Heart left ventricle (tissue), 16 donors: ENCODE results near the gene SAP30BP. TPM values are rescaled to one million over a fixed set of nuclear protein-coding genes. Genes with fewer than 3 reads are reported as not detected.

ENCODE experiments used
- ATAC-seq, 4 donors: fragments of 200-7000 bp; cut with Tn5 transposase; one replicate each; pipeline ENCODE4 v1.9.1; 2020 to 2022; ENCODE audit warnings: moderate library complexity in 4 of 4, mild to moderate bottlenecking in 3 of 4, moderate number of reproducible peaks in 1 of 4
- DNase-seq, 5 donors: peaks; one replicate each; pipeline ENCODE4 v3.0.0-alpha.2; 2020
- H3K27ac ChIP-seq, 12 donors: fragments of 200-600 bp; sonication (generic) in 4 of 12; one replicate each; pipeline versions ENCODE4 v1.5.0 to v1.8.0; 2016 to 2022; ENCODE audit warnings: mild to moderate bottlenecking in 2 of 12
- H3K27me3 ChIP-seq, 9 donors: fragments of 200-600 bp; sonication (generic) in 2 of 9; one replicate each; pipeline versions ENCODE4 v1.5.1 to v1.8.0; 2016 to 2022; ENCODE audit warnings: mild to moderate bottlenecking in 3 of 9
- H3K36me3 ChIP-seq, 9 donors: fragments of 200-600 bp; sonication (generic) in 2 of 9; one replicate each; pipeline versions ENCODE4 v1.5.0 to v1.8.0; 2018 to 2022; ENCODE audit warnings: mild to moderate bottlenecking in 2 of 9
- H3K4me1 ChIP-seq, 12 donors: fragments of 200-600 bp; sonication (generic) in 4 of 12; one replicate each; pipeline versions ENCODE4 v1.5.0 to v1.8.0; 2016 to 2022; ENCODE audit warnings: mild to moderate bottlenecking in 3 of 12
- H3K4me3 ChIP-seq, 12 donors: fragments of 200-600 bp; sonication (generic) in 4 of 12; one replicate each; pipeline versions ENCODE4 v1.5.0 to v1.8.0; 2017 to 2022; ENCODE audit warnings: mild to moderate bottlenecking in 9 of 12, moderate library complexity in 4 of 12
- H3K9me3 ChIP-seq, 12 donors: fragments of 200-600 bp; sonication (generic) in 4 of 12; one replicate each; pipeline versions ENCODE4 v1.5.0 to v1.8.0; 2016 to 2022; ENCODE audit warnings: mild to moderate bottlenecking in 1 of 12
- CTCF ChIP-seq, 12 donors: fragments of 200-600 bp; sonication (generic) in 4 of 12; IDR thresholded peaks; one replicate each; pipeline versions ENCODE4 v1.5.0 to v1.8.0; 2018 to 2022; ENCODE audit warnings: antibody characterized with exemption in 12 of 12, mild to moderate bottlenecking in 5 of 12
- POLR2A ChIP-seq, 2 donors: fragments of 450-650 bp; IDR thresholded peaks; one replicate each; pipeline ENCODE4 v1.6.1; 2017; ENCODE audit warnings: antibody characterized with exemption in 2 of 2, mild to moderate bottlenecking in 2 of 2, moderate library complexity in 2 of 2
- WGBS, 4 donors: extraction: QIAGEN DNeasy Blood & Tissue Kit in 2 of 4; methylation state at CpG; one replicate each; pipeline versions ENCODE4 v1.1.5 to v1.1.7; 2013 to 2018; 5-methylcytosine and 5-hydroxymethylcytosine counted together
- intact Hi-C, 10 donors: fragments of 100-400 bp; cut with DNase I; formaldehyde crosslinking; loops; one replicate each; pipeline versions ENCODE4 v1.11.1 to v1.14.2; 2022
- polyA plus RNA-seq, 2 donors: library from polyadenylated mRNA; stranded (reverse); fragments of 200-250 nt; gene quantifications; one replicate each; pipeline ENCODE4 v1.2.3, GENCODE V29; 2013
- total RNA-seq, 9 donors: library from RNA; depleted of rRNA in 2 of 9; stranded (reverse); fragments of >200 nt in 2 of 9; fragmentation: NEBNext Ultra II Directional in 3 of 9; extraction: Animal tissue kit (Norgen Biotek cat#: 25700) in 3 of 9; gene quantifications; one replicate each; pipeline versions ENCODE4 v1.1.0 to v1.2.4, GENCODE V29; 2016 to 2023
- donor health status: ischemic (EF 13 %, LVEDD 7.1; RV severe dilation, severe dysfunction).
- donor health status: healthy with polysubstance abuse.
- donor health status: DM: no; HTN: yes; CAD: no.
- donor health status: DM: no; HTN: no; CAD: no.
- donor health status: ischemic (EF 25% LVEDD 6.9; RV normal size, moderate dysfunction).
- donor health status: ischemic (EF 25% LVEDD 5.7; RV mildly dilated, moderate dysfunction).
- donor health status: healthy.
- donor health status: DM: yes; HTN: yes; CAD: no.
- donor health status: ischemic (EF 35%, LVEDD 5.7; RV mildly dilated, moderate dysfunction).
- donor health status: nonischemic (EF 11% LVEDD 7.7; RV severe dilation, severe dysfunction).
- donor health status: DM: yes; HTN: yes; CAD: no.
- donor health status: PGD.
- donor health status: ischemic (EF 29% LVEDD 5.4; RV normal size, mild dysfunction).
- donor health status: nonischemic (EF 23%, LVEDD 6.1; RV moderate dilation, normal function).

SAP30BP gene
- total and polyA plus RNA-seq, 11 donors, result 40.9 to 121 (median 54.6) TPM

- peaks cover 0 to 3% (median 0%) of the 10 kb centered on the region in 9 donors for H3K36me3 ChIP-seq
- intact Hi-C loops, result no loop called here
Measured at GRCh38 chr17:75727391-75727790, 60.3 kb downstream of the SAP30BP start.

GRCh38 chr17:75729351-75729750 lies 62.2 kb downstream of the SAP30BP start:
- ATAC-seq, result no peak
- TF ChIP-seq POLR2A (IDR thresholded peaks at IDR 0.05), result no peak
- TF ChIP-seq CTCF (IDR thresholded peaks at IDR 0.05), result no peak
- no peak for DNase-seq
- Histone ChIP-seq H3K27me3 (no peaks in the 10 kb centered on the region), H3K4me3 (no peak overlapping the region), H3K9me3 (no peaks in the 10 kb centered on the region), H3K27ac (no peak overlapping the region), H3K4me1 (no peaks in the 10 kb centered on the region), H3K36me3 (peaks cover 0 to 3% (median 0%) of the 10 kb centered on the region in 9 donors)
- intact Hi-C loops, result no loop called here
- 88 to 95% (median 90%) methylated on average over 6 to 7 of the region's 7 CpGs for WGBS, 4 donors

More at GRCh38 chr17:75727391-75727790, 60.3 kb downstream of the SAP30BP start:
- ATAC-seq (no peak), DNase-seq (no peak)
- Histone ChIP-seq H3K27me3 (peaks cover 0 to 1% (median 0%) of the 10 kb centered on the region in 9 donors), H3K9me3 (no peaks in the 10 kb centered on the region), H3K4me1 (peaks cover 0 to 10% (median 5%) of the 10 kb centered on the region in 12 donors), H3K27ac (no peak overlapping the region), H3K4me3 (no peak overlapping the region)
- WGBS, 4 donors, result 89 to 94% (median 93%) methylated on average over 18 of the region's 18 CpGs
- TF ChIP-seq POLR2A (IDR thresholded peaks at IDR 0.05) (no peak), CTCF (IDR thresholded peaks at IDR 0.05) (no peak)

GRCh38 chr17:75730065-75730464 lies 62.9 kb downstream of the SAP30BP start:
- Histone ChIP-seq H3K4me1 (no peaks in the 10 kb centered on the region), H3K4me3 (no peak overlapping the region), H3K27me3 (no peaks in the 10 kb centered on the region), H3K36me3 (peaks cover 0 to 3% (median 0%) of the 10 kb centered on the region in 9 donors), H3K9me3 (no peaks in the 10 kb centered on the region), H3K27ac (no peak overlapping the region)
- no peak for DNase-seq
- ATAC-seq, result no peak
- intact Hi-C loops, result no loop called here
- TF ChIP-seq POLR2A (IDR thresholded peaks at IDR 0.05) (no peak), CTCF (IDR thresholded peaks at IDR 0.05) (no peak)
- 91 to 93% (median 91%) methylated on average over 23 to 24 of the region's 24 CpGs for WGBS, 4 donors

GRCh38 chr17:75731086-75731715 lies 64.1 kb downstream of the SAP30BP start:
- H3K27ac ChIP-seq, result no peak overlapping the region
- no peaks in the 10 kb centered on the region for H3K27me3 ChIP-seq
- intact Hi-C loops, result no loop called here
- TF ChIP-seq CTCF (IDR thresholded peaks at IDR 0.05), result no peak
- no peak for TF ChIP-seq POLR2A (IDR thresholded peaks at IDR 0.05)
- 90 to 94% (median 92%) methylated on average over 24 to 26 of the region's 26 CpGs for WGBS, 4 donors
- ATAC-seq (peak in 1 of 4 donors; percentile 8), DNase-seq (no peak)
- no peaks in the 10 kb centered on the region for H3K9me3 ChIP-seq
- H3K4me1 ChIP-seq, result no peaks in the 10 kb centered on the region
- peaks cover 0 to 8% (median 0%) of the 10 kb centered on the region in 9 donors for H3K36me3 ChIP-seq
- no peak overlapping the region for H3K4me3 ChIP-seq
